Keratinocyte (primary cell): ENCODE data around the gene NEURL3.

Experiments used
- CTCF ChIP-seq, 3 experiments: IDR thresholded peaks in 1 of 3; conservative IDR thresholded peaks in 1 of 3; optimal IDR thresholded peaks in 1 of 3; 2 replicates in 2 of 3; 3 replicates in 1 of 3; pipeline versions ENCODE3 to v1.5.1; 2011; ENCODE audit warnings: low read length in 3 of 3, mild to moderate bottlenecking in 3 of 3, moderate library complexity in 2 of 3, control low read depth in 1 of 3, inconsistent platforms in 1 of 3; ENCODE audit not compliant: insufficient read depth in 2 of 3; ENCODE audit errors: extremely low read depth in 1 of 3
- EZH2 ChIP-seq: IDR thresholded peaks from one replicate; pipeline ENCODE4 v1.6.1; 2012; ENCODE audit warnings: inconsistent platforms, mild to moderate bottlenecking, low read length, moderate library complexity

GRCh38 chr2:96525211-96525507 lies 20.0 kb upstream of the NEURL3 start:
- TF ChIP-seq CTCF (optimal IDR thresholded peaks at IDR 0.05 in 1 of 3, IDR thresholded peaks at IDR 0.05 in 1 of 3, conservative IDR thresholded peaks at IDR 0.05 in 1 of 3; ENCODE audit: extremely low read depth in 1 of 3, insufficient read depth in 2 of 3, low read length in 3 of 3), result no peak
- no peak for TF ChIP-seq EZH2
